Hepatic stellate cell (primary cell): Measurements from ENCODE around the gene MBOAT2.
"Not testable (repeated sequence)": the region's sequence is repeated elsewhere in the genome, so short reads cannot be mapped to it uniquely, and the experiment has no call there.

Source experiments
- DNase-seq: peaks from one replicate; pipeline ENCODE4 v3.0.0; 2011; ENCODE audit warnings: low spot score

MBOAT2 gene

GRCh38 chr2:9003616-9004337 is at the start of gene MBOAT2:
Gene MBOAT2, minus strand, starts transcription at chr2:9003684. Its CDS starts 70 bp downstream, at chr2:9003614.
- DNase-seq = peak; percentile 98

- DNase-seq = no peak
Measured at GRCh38 chr2:9052821-9053533, 49.5 kb upstream of the MBOAT2 start.

- DNase-seq = not testable (repeated sequence)
Measured at GRCh38 chr2:9051451-9051850, 48.0 kb upstream of the MBOAT2 start.

- DNase-seq = no peak
Measured at GRCh38 chr2:9050122-9050809, 46.8 kb upstream of the MBOAT2 start.

- no peak for DNase-seq
Measured at GRCh38 chr2:9045595-9045994, 42.1 kb upstream of the MBOAT2 start.

- not testable (repeated sequence) for DNase-seq
Measured at GRCh38 chr2:9043491-9043890, 40.0 kb upstream of the MBOAT2 start.

- no peak for DNase-seq
Measured at GRCh38 chr2:9037166-9037565, 33.7 kb upstream of the MBOAT2 start.

GRCh38 chr2:9033385-9034168 is 30.1 kb upstream of the MBOAT2 start:
- no peak for DNase-seq

GRCh38 chr2:9032536-9033255 is 29.2 kb upstream of the MBOAT2 start:
- no peak for DNase-seq

GRCh38 chr2:9032121-9032520 is 28.6 kb upstream of the MBOAT2 start:
- DNase-seq = no peak

GRCh38 chr2:9031246-9031645 is 27.8 kb upstream of the MBOAT2 start:
- no peak for DNase-seq

GRCh38 chr2:9030841-9031240 is 27.4 kb upstream of the MBOAT2 start:
- no peak for DNase-seq

GRCh38 chr2:9030190-9030589 is 26.7 kb upstream of the MBOAT2 start:
- DNase-seq = no peak

GRCh38 chr2:9029721-9030120 is 26.2 kb upstream of the MBOAT2 start:
- DNase-seq = no peak

GRCh38 chr2:9027884-9028283 is 24.4 kb upstream of the MBOAT2 start:
- no peak for DNase-seq

GRCh38 chr2:9025746-9026145 is 22.3 kb upstream of the MBOAT2 start:
- DNase-seq = no peak

GRCh38 chr2:9024575-9024974 is 21.1 kb upstream of the MBOAT2 start:
- no peak for DNase-seq

GRCh38 chr2:9021563-9022211 is 18.2 kb upstream of the MBOAT2 start:
- DNase-seq = no peak

GRCh38 chr2:9020267-9020666 is 16.8 kb upstream of the MBOAT2 start:
- DNase-seq = no peak

- DNase-seq = no peak
Measured at GRCh38 chr2:9018534-9018933, 15.1 kb upstream of the MBOAT2 start.

- DNase-seq = no peak
Measured at GRCh38 chr2:9018109-9018508, 14.6 kb upstream of the MBOAT2 start.
